ENCODE measurements around the gene POLR1A. TPM values are rescaled to one million over a fixed set of nuclear protein-coding genes. Genes with fewer than 3 reads are reported as not detected.

Gene POLR1A
- total RNA-seq, 1 experiment from 2014 or later: 29.7 TPM

GRCh38 chr2:85981579-85982247 lies 124.0 kb downstream of the POLR1A start:
- ChIA-PET POLR2A (ENCODE audit: unreplicated experiment) (interaction anchor here (0.5 kb wide), 1 partner anchor 141 kb away, joined by 11 read pairs; no protein-coding TSS in a partner anchor), CTCF (no interaction called here)

GRCh38 chr2:85978883-85979780 lies 126.6 kb downstream of the POLR1A start:
- CTCF ChIA-PET: no interaction called here
- Histone ChIP-seq H3K9me3 (ENCODE audit: insufficient read depth, low read depth) (no peaks in the 10 kb centered on the region), H3K4me1 (replicated peaks; ENCODE audit: insufficient read depth) (no peaks in the 10 kb centered on the region), H3K79me2 (ENCODE audit: low read depth) (no peaks in the 10 kb centered on the region), H3F3A (ENCODE audit: insufficient read depth, low read depth) (no peaks in the 10 kb centered on the region), H3K36me3 (ENCODE audit: low read depth) (no peaks in the 10 kb centered on the region), H3K9me2 (ENCODE audit: insufficient read depth) (no peaks in the 10 kb centered on the region), H4K20me1 (ENCODE audit: insufficient read depth) (no peaks in the 10 kb centered on the region), H3K4me3 (no peak overlapping the region), H3K27ac (no peak overlapping the region), H3K4me2 (no peak overlapping the region), H3K27me3 (ENCODE audit: insufficient read depth, low read depth) (no peaks in the 10 kb centered on the region), H2AFZ (no peak overlapping the region)
- POLR2A ChIA-PET (ENCODE audit: unreplicated experiment): interaction anchor here (0.7 kb wide), 1 partner anchor 42 kb away, joined by 4 read pairs; no protein-coding TSS in a partner anchor
- intact Hi-C loops (cut with micrococcal nuclease; ENCODE audit: unreplicated experiment): no loop called here
- DNase-seq: no peak
- no TSS peak for BruUV-seq (replicated peaks)
- TF ChIP-seq EZH2 (IDR thresholded peaks at IDR 0.05; ENCODE audit: low read depth) (no peak), CTCF (conservative IDR thresholded peaks at IDR 0.05) (no peak)

More at GRCh38 chr2:85981579-85982247, 124.0 kb downstream of the POLR1A start:
- Histone ChIP-seq H3K9me2 (ENCODE audit: insufficient read depth) (no peaks in the 10 kb centered on the region), H3K4me3 (no peak overlapping the region), H2AFZ (no peak overlapping the region), H4K20me1 (ENCODE audit: insufficient read depth) (no peaks in the 10 kb centered on the region), H3K27ac (no peak overlapping the region), H3K36me3 (ENCODE audit: low read depth) (no peaks in the 10 kb centered on the region), H3K27me3 (ENCODE audit: insufficient read depth, low read depth) (no peaks in the 10 kb centered on the region), H3K4me2 (no peak overlapping the region), H3F3A (ENCODE audit: insufficient read depth, low read depth) (no peaks in the 10 kb centered on the region), H3K4me1 (replicated peaks; ENCODE audit: insufficient read depth) (no peaks in the 10 kb centered on the region), H3K9me3 (ENCODE audit: insufficient read depth, low read depth) (no peaks in the 10 kb centered on the region), H3K79me2 (ENCODE audit: low read depth) (no peaks in the 10 kb centered on the region)
- DNase-seq: no peak
- no TSS peak for BruUV-seq (replicated peaks)
- TF ChIP-seq CTCF (conservative IDR thresholded peaks at IDR 0.05) (no peak), EZH2 (IDR thresholded peaks at IDR 0.05; ENCODE audit: low read depth) (no peak)
- intact Hi-C loops (cut with micrococcal nuclease; ENCODE audit: unreplicated experiment): no loop called here

GRCh38 chr2:85976106-85976920 lies 129.4 kb downstream of the POLR1A start:
- Histone ChIP-seq H3K27ac (no peak overlapping the region), H3K4me2 (no peak overlapping the region), H3K4me1 (replicated peaks; ENCODE audit: insufficient read depth) (no peaks in the 10 kb centered on the region), H3K9me2 (ENCODE audit: insufficient read depth) (no peaks in the 10 kb centered on the region), H3K79me2 (ENCODE audit: low read depth) (no peaks in the 10 kb centered on the region), H3K27me3 (ENCODE audit: insufficient read depth, low read depth) (no peaks in the 10 kb centered on the region), H3K9me3 (ENCODE audit: insufficient read depth, low read depth) (no peaks in the 10 kb centered on the region), H3K4me3 (no peak overlapping the region), H4K20me1 (ENCODE audit: insufficient read depth) (no peaks in the 10 kb centered on the region), H2AFZ (no peak overlapping the region), H3F3A (ENCODE audit: insufficient read depth, low read depth) (no peaks in the 10 kb centered on the region), H3K36me3 (ENCODE audit: low read depth) (no peaks in the 10 kb centered on the region)
- no peak for DNase-seq
- POLR2A ChIA-PET (ENCODE audit: unreplicated experiment): no interaction called here
- intact Hi-C loops (cut with micrococcal nuclease; ENCODE audit: unreplicated experiment): no loop called here
- no peak for TF ChIP-seq CTCF (conservative IDR thresholded peaks at IDR 0.05)
- no peak for TF ChIP-seq EZH2 (IDR thresholded peaks at IDR 0.05; ENCODE audit: low read depth)
- BruUV-seq (replicated peaks): no TSS peak
- CTCF ChIA-PET: no interaction called here

Measured in PC-9 (cell line).